ENCODE results near the gene NUB1. TPM values are rescaled to one million over a fixed set of nuclear protein-coding genes. Genes with fewer than 3 reads are reported as not detected.

The NUB1 gene
- total RNA-seq, 1 donor from 2014 or later, result 41.6 TPM

DNA sequence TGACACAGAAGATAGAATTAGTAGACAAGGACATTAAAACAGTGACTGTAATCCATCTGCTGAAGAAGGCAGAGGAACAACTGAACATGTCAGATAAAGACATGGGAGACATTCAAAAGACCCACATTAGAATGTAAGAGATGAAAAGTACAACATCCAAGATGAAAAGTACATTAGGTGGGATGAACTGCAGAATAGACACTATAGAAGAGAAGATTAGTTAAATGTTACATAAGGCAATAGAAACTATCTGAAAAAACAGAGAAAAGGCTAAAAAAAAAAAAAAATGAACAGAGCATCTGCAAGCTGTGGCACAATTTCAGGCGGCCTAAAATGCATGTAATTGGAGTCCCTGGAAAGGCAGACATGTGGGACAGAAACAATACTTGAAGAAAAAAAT lies 21.6 kb downstream of the NUB1 start:
- Mint-ChIP-seq H3K4me3 (ENCODE audit: unreplicated experiment) (no peak overlapping the region), H3K27me3 (ENCODE audit: low read depth, unreplicated experiment) (no peaks in the 10 kb centered on the region), H3K4me1 (ENCODE audit: low read depth, unreplicated experiment) (peaks cover 28% of the 10 kb centered on the region), H3K36me3 (ENCODE audit: low read depth, unreplicated experiment) (peaks cover 31% of the 10 kb centered on the region), H3K27ac (ENCODE audit: unreplicated experiment) (no peak overlapping the region), H3K9me3 (ENCODE audit: unreplicated experiment) (peaks cover 3% of the 10 kb centered on the region)
- no peaks in the 10 kb centered on the region for H3K9me3 ChIP-seq (ENCODE audit: insufficient read depth, low read depth, low read length)
- H3K4me2 ChIP-seq (ENCODE audit: low read length), result no peak overlapping the region
- TF ChIP-seq EZH2 (IDR thresholded peaks at IDR 0.05; ENCODE audit: insufficient read depth, low read length) (no peak), CTCF (IDR thresholded peaks at IDR 0.05; ENCODE audit: insufficient read depth, low read depth, low read length) (no peak)
- peaks cover 9% of the 10 kb centered on the region for H3K4me1 ChIP-seq (ENCODE audit: insufficient read depth, low read length)
- H3K79me2 ChIP-seq (ENCODE audit: insufficient read depth, low read length), result no peaks in the 10 kb centered on the region
- H3K36me3 ChIP-seq (ENCODE audit: insufficient read depth, low read length), result peaks cover 8% of the 10 kb centered on the region
- H2AFZ ChIP-seq (ENCODE audit: low read depth, low read length), result no peak overlapping the region
- no peaks in the 10 kb centered on the region for H3K27me3 ChIP-seq (ENCODE audit: insufficient read depth, low read length)
- FAIRE-seq, result no peak
- H3K27ac ChIP-seq (ENCODE audit: low read depth, low read length), result no peak overlapping the region
- H4K20me1 ChIP-seq (ENCODE audit: insufficient read depth, low read length), result no peaks in the 10 kb centered on the region
- H3K9ac ChIP-seq (ENCODE audit: low read length), result no peak overlapping the region
- no peak for DNase-seq (ENCODE audit: low read depth)
- H3K4me3 ChIP-seq (ENCODE audit: insufficient read depth, low read depth, low read length), result no peak overlapping the region

- no peaks in the 10 kb centered on the region for H3K9me3 ChIP-seq (ENCODE audit: insufficient read depth, low read depth, low read length)
- H3K4me3 Mint-ChIP-seq (ENCODE audit: unreplicated experiment), result no peak overlapping the region
- H3K4me3 ChIP-seq (ENCODE audit: insufficient read depth, low read depth, low read length), result no peak overlapping the region
- H4K20me1 ChIP-seq (ENCODE audit: insufficient read depth, low read length), result no peaks in the 10 kb centered on the region
- H2AFZ ChIP-seq (ENCODE audit: low read depth, low read length), result no peak overlapping the region
- DNase-seq (ENCODE audit: low read depth) (no peak), FAIRE-seq (no peak)
- H3K9ac ChIP-seq (ENCODE audit: low read length), result peak overlapping the region; percentile 1
- peaks cover 34% of the 10 kb centered on the region for H3K4me1 Mint-ChIP-seq (ENCODE audit: low read depth, unreplicated experiment)
- H3K27me3 ChIP-seq (ENCODE audit: insufficient read depth, low read length), result no peaks in the 10 kb centered on the region
- H3K27ac Mint-ChIP-seq (ENCODE audit: unreplicated experiment), result peak overlapping the region; percentile 79
- no peaks in the 10 kb centered on the region for H3K36me3 ChIP-seq (ENCODE audit: insufficient read depth, low read length)
- H3K27ac ChIP-seq (ENCODE audit: low read depth, low read length), result no peak overlapping the region
- no peaks in the 10 kb centered on the region for H3K79me2 ChIP-seq (ENCODE audit: insufficient read depth, low read length)
- TF ChIP-seq EZH2 (IDR thresholded peaks at IDR 0.05; ENCODE audit: insufficient read depth, low read length) (no peak), CTCF (IDR thresholded peaks at IDR 0.05; ENCODE audit: insufficient read depth, low read depth, low read length) (no peak)
- peaks cover 29% of the 10 kb centered on the region for H3K36me3 Mint-ChIP-seq (ENCODE audit: low read depth, unreplicated experiment)
- H3K27me3 Mint-ChIP-seq (ENCODE audit: low read depth, unreplicated experiment), result no peaks in the 10 kb centered on the region
- peaks cover 10% of the 10 kb centered on the region for H3K4me1 ChIP-seq (ENCODE audit: insufficient read depth, low read length)
- peak overlapping the region; percentile 4 for H3K4me2 ChIP-seq (ENCODE audit: low read length)
- peaks cover 2% of the 10 kb centered on the region for H3K9me3 Mint-ChIP-seq (ENCODE audit: unreplicated experiment)
These were observed 24.7 kb downstream of the NUB1 start for GRCh38 chr7:151366166-151366879.

DNA sequence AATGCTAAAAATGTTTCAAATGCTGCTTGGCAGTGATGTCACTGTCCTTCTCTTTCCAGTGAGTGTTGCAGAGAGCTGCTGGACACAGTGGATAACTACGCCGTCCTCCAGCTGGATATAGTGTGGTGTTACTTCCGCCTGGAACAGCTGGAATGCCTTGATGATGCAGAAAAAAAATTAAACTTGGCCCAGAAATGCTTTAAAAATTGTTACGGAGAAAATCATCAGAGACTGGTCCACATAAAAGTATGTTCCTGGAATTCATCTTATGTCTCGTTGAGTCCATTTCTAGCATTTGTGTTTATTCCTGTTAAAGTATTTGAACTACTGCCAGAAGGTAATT lies 25.2 kb downstream of the NUB1 start:
- no peak for FAIRE-seq
- Mint-ChIP-seq H3K36me3 (ENCODE audit: low read depth, unreplicated experiment) (peaks cover 24% of the 10 kb centered on the region), H3K27me3 (ENCODE audit: low read depth, unreplicated experiment) (no peaks in the 10 kb centered on the region), H3K4me1 (ENCODE audit: low read depth, unreplicated experiment) (peaks cover 34% of the 10 kb centered on the region), H3K27ac (ENCODE audit: unreplicated experiment) (peak overlapping the region; percentile 79), H3K9me3 (ENCODE audit: unreplicated experiment) (peaks cover 2% of the 10 kb centered on the region), H3K4me3 (ENCODE audit: unreplicated experiment) (no peak overlapping the region)
- DNase-seq (ENCODE audit: low read depth), result peak; percentile 82
- no peaks in the 10 kb centered on the region for H4K20me1 ChIP-seq (ENCODE audit: insufficient read depth, low read length)
- H3K4me3 ChIP-seq (ENCODE audit: insufficient read depth, low read depth, low read length), result no peak overlapping the region
- no peaks in the 10 kb centered on the region for H3K79me2 ChIP-seq (ENCODE audit: insufficient read depth, low read length)
- no peaks in the 10 kb centered on the region for H3K27me3 ChIP-seq (ENCODE audit: insufficient read depth, low read length)
- H3K9me3 ChIP-seq (ENCODE audit: insufficient read depth, low read depth, low read length), result no peaks in the 10 kb centered on the region
- no peak overlapping the region for H3K27ac ChIP-seq (ENCODE audit: low read depth, low read length)
- peak overlapping the region; percentile 1 for H3K9ac ChIP-seq (ENCODE audit: low read length)
- H2AFZ ChIP-seq (ENCODE audit: low read depth, low read length), result no peak overlapping the region
- H3K36me3 ChIP-seq (ENCODE audit: insufficient read depth, low read length), result no peaks in the 10 kb centered on the region
- peak overlapping the region; percentile 4 for H3K4me2 ChIP-seq (ENCODE audit: low read length)
- H3K4me1 ChIP-seq (ENCODE audit: insufficient read depth, low read length), result peaks cover 10% of the 10 kb centered on the region
- TF ChIP-seq CTCF (IDR thresholded peaks at IDR 0.05; ENCODE audit: insufficient read depth, low read depth, low read length), result no peak
- TF ChIP-seq EZH2 (IDR thresholded peaks at IDR 0.05; ENCODE audit: insufficient read depth, low read length), result no peak

All from astrocyte (in vitro differentiated cells and primary cell).